ENCODE data around the gene ZNF490.

The ZNF490 gene

GRCh38 chr19:12543855-12544254 is 66.8 kb downstream of the ZNF490 start:
- no peak for DNase-seq (ENCODE audit: low read depth)
